GM23338 (cell line): ENCODE measurements around the gene SLC26A4. TPM values are rescaled to one million over a fixed set of nuclear protein-coding genes. Genes with fewer than 3 reads are reported as not detected.

ENCODE experiments used
- ATAC-seq: fragments of 200-7000 bp; cut with Tn5 transposase; 3 replicates; pipeline ENCODE4 v1.9.1; 2020
- DNase-seq: peaks from one replicate; pipeline ENCODE4 v3.0.0-alpha.2; 2015; ENCODE audit warnings: low spot score
- H2AFZ ChIP-seq: fragments of 200-600 bp; sonication (generic); 2 replicates; pipeline ENCODE4 v1.8.0; 2016; ENCODE audit warnings: antibody characterized with exemption, mild to moderate bottlenecking, moderate library complexity
- H3F3A ChIP-seq: fragments of 200-600 bp; sonication (generic); replicated peaks from 2 replicates; pipeline ENCODE4 v1.8.0; 2017; ENCODE audit warnings: antibody characterized with exemption, mixed run types, low read depth
- H3K27ac ChIP-seq: fragments of 200-600 bp; sonication (generic); 2 replicates; pipeline ENCODE4 v1.6.1; 2016; ENCODE audit warnings: low read depth
- H3K27me3 ChIP-seq: fragments of 200-600 bp; sonication (generic); 2 replicates; pipeline ENCODE4 v1.8.0; 2016; ENCODE audit warnings: mild to moderate bottlenecking, mixed run types, moderate library complexity; ENCODE audit not compliant: insufficient read depth
- H3K36me3 ChIP-seq: fragments of 200-600 bp; sonication (generic); 2 replicates; pipeline ENCODE4 v1.8.0; 2016; ENCODE audit warnings: mild to moderate bottlenecking; ENCODE audit not compliant: insufficient read depth
- H3K4me1 ChIP-seq: fragments of 200-600 bp; sonication (generic); 2 replicates; pipeline ENCODE4 v1.8.0; 2016; ENCODE audit warnings: mild to moderate bottlenecking, moderate library complexity; ENCODE audit not compliant: insufficient read depth
- H3K4me2 ChIP-seq: fragments of 200-600 bp; sonication (generic); 2 replicates; pipeline ENCODE4 v1.7.1; 2017; ENCODE audit warnings: mixed run types
- H3K4me3 ChIP-seq: fragments of 200-600 bp; sonication (generic); 2 replicates; pipeline ENCODE4 v1.6.1; 2016; ENCODE audit warnings: mixed run types
- H3K79me2 ChIP-seq: fragments of 200-600 bp; sonication (generic); replicated peaks from 2 replicates; pipeline ENCODE4 v1.8.0; 2017; ENCODE audit warnings: mild to moderate bottlenecking; ENCODE audit not compliant: insufficient read depth
- H3K9me2 ChIP-seq: fragments of 200-600 bp; sonication (generic); 2 replicates; pipeline ENCODE4 v1.8.0; 2017; ENCODE audit not compliant: insufficient read depth
- H4K20me1 ChIP-seq: fragments of 200-600 bp; sonication (generic); replicated peaks from 2 replicates; pipeline ENCODE4 v1.8.0; 2017; ENCODE audit warnings: mild to moderate bottlenecking; ENCODE audit not compliant: insufficient read depth
- H3K27ac Mint-ChIP-seq: 2 replicates; pipeline ENCODE4 v1.8.0; 2020; ENCODE audit warnings: inconsistent platforms, mild to moderate bottlenecking, moderate library complexity, mixed read lengths
- H3K27me3 Mint-ChIP-seq: 3 replicates; pipeline ENCODE4 v1.8.0; 2022; ENCODE audit warnings: low read depth, mild to moderate bottlenecking, moderate library complexity, mixed read lengths, inconsistent platforms; ENCODE audit not compliant: insufficient read depth, poor library complexity
- H3K36me3 Mint-ChIP-seq: 3 replicates; pipeline ENCODE4 v1.8.0; 2021; ENCODE audit warnings: low read depth, mild to moderate bottlenecking, inconsistent platforms, moderate library complexity, mixed read lengths
- H3K4me1 Mint-ChIP-seq: 3 replicates; pipeline ENCODE4 v1.8.0; 2020; ENCODE audit warnings: mild to moderate bottlenecking, inconsistent platforms, mixed read lengths
- H3K4me3 Mint-ChIP-seq: 3 replicates; pipeline ENCODE4 v1.8.0; 2021; ENCODE audit warnings: moderate library complexity, mild to moderate bottlenecking, inconsistent platforms, mixed read lengths
- H3K9me3 Mint-ChIP-seq: 3 replicates; pipeline ENCODE4 v1.8.0; 2020; ENCODE audit warnings: moderate library complexity, mild to moderate bottlenecking, inconsistent platforms, mixed read lengths
- CREB1 ChIP-seq: fragments of 250-450 bp; sonication (Bioruptor Pico); IDR thresholded peaks from 2 replicates; pipeline ENCODE4 v1.5.0; 2020; ENCODE audit warnings: low read depth, mild to moderate bottlenecking, moderate library complexity
- ETS1 ChIP-seq: IDR thresholded peaks from 2 replicates; pipeline ENCODE4 v1.6.1; 2016; ENCODE audit warnings: antibody characterized with exemption
- EZH2phosphoT487 ChIP-seq: fragments of 200-600 bp; sonication (generic); IDR thresholded peaks from one replicate; pipeline ENCODE4 v1.8.1; 2018; ENCODE audit warnings: antibody characterized with exemption; ENCODE audit not compliant: unreplicated experiment
- JUNB ChIP-seq: IDR thresholded peaks from one replicate; pipeline ENCODE4 v1.6.1; 2016; ENCODE audit warnings: antibody characterized with exemption; ENCODE audit not compliant: unreplicated experiment
- NANOG ChIP-seq: IDR thresholded peaks from 2 replicates; pipeline ENCODE4 v1.6.1; 2016; ENCODE audit warnings: antibody characterized with exemption, borderline replicate concordance
- POLR2AphosphoS5 ChIP-seq: IDR thresholded peaks from 2 replicates; pipeline ENCODE4 v1.6.1; 2016; ENCODE audit warnings: antibody characterized with exemption, low read depth
- STAT1 ChIP-seq: IDR thresholded peaks from one replicate; pipeline ENCODE4 v1.6.1; 2016; ENCODE audit warnings: antibody characterized with exemption; ENCODE audit not compliant: unreplicated experiment
- ZNF331 ChIP-seq: fragments of 250-450 bp; sonication (Bioruptor Pico); IDR thresholded peaks from 2 replicates; pipeline ENCODE4 v1.5.0; 2020; ENCODE audit warnings: low read depth, mild to moderate bottlenecking, moderate library complexity
- ZNF462 ChIP-seq: fragments of 250-450 bp; sonication (Bioruptor Pico); IDR thresholded peaks from 2 replicates; pipeline ENCODE4 v1.5.0; 2020; ENCODE audit warnings: mild to moderate bottlenecking, moderate library complexity
- polyA plus RNA-seq: library from polyadenylated mRNA; unstranded; fragments of >200 nt; fragmentation: Nextera tagmentation; extraction: Ambion mirVana; gene quantifications from 2 replicates; pipeline ENCODE4 v1.2.1, GENCODE V29; 2016
- total RNA-seq: library from RNA; depleted of rRNA; stranded (reverse); fragments of >200 nt; shearing (Covaris generic); gene quantifications from 2 replicates; pipeline ENCODE4 v1.2.3, GENCODE V29; 2014

Gene SLC26A4
- total and polyA plus RNA-seq, 2 experiments from 2014 or later, result 0.07 TPM; not detected in 1

- no peaks in the 10 kb centered on the region for H3K36me3 Mint-ChIP-seq
- Histone ChIP-seq H2AFZ (no peak overlapping the region; the same call in 1 of the 2 replicates), H3K27me3 (no peaks in the 10 kb centered on the region), H3K4me1 (peaks cover 13% of the 10 kb centered on the region; the same call in 1 of the 2 replicates), H3K27ac (no peak overlapping the region), H3K9me2 (no peaks in the 10 kb centered on the region), H3F3A (no peaks in the 10 kb centered on the region), H4K20me1 (no peaks in the 10 kb centered on the region), H3K4me3 (no peak overlapping the region), H3K36me3 (no peaks in the 10 kb centered on the region), H3K4me2 (no peak overlapping the region), H3K79me2 (no peaks in the 10 kb centered on the region)
- no peak overlapping the region for H3K4me3 Mint-ChIP-seq
- no peaks in the 10 kb centered on the region for H3K9me3 Mint-ChIP-seq
- H3K27me3 Mint-ChIP-seq, result peaks cover 3% of the 10 kb centered on the region
- ATAC-seq (no peak), DNase-seq (no peak)
- no peak overlapping the region for H3K27ac Mint-ChIP-seq
- no peak for TF ChIP-seq STAT1
- TF ChIP-seq JUNB, result no peak
- no peak for TF ChIP-seq CREB1
- no peak for TF ChIP-seq ZNF331 (CRISPR knock-in tag)
- TF ChIP-seq ETS1, result no peak
- TF ChIP-seq EZH2phosphoT487, result no peak
- TF ChIP-seq ZNF462 (CRISPR knock-in tag), result no peak
- no peak for TF ChIP-seq NANOG
- no peak for TF ChIP-seq POLR2AphosphoS5
- H3K4me1 Mint-ChIP-seq, result peaks cover 22% of the 10 kb centered on the region
Measured at GRCh38 chr7:107684287-107684686, 23.7 kb downstream of the SLC26A4 start.
